Neural progenitor cell (in vitro differentiated cells): ENCODE measurements around the gene SOWAHD.

Experiments
- EZH2 ChIP-seq: fragments of 200-600 bp; sonication (generic); IDR thresholded peaks from 2 replicates; pipeline ENCODE4 v1.6.1; 2017; ENCODE audit warnings: antibody characterized with exemption, mild to moderate bottlenecking, moderate library complexity
- TF ChIP-seq, protein P1 (sequence below): fragments of 200-600 bp; sonication (generic); IDR thresholded peaks from 2 replicates; pipeline ENCODE4 v1.5.1; 2017; ENCODE audit warnings: antibody characterized with exemption, mild to moderate bottlenecking

DNA sequence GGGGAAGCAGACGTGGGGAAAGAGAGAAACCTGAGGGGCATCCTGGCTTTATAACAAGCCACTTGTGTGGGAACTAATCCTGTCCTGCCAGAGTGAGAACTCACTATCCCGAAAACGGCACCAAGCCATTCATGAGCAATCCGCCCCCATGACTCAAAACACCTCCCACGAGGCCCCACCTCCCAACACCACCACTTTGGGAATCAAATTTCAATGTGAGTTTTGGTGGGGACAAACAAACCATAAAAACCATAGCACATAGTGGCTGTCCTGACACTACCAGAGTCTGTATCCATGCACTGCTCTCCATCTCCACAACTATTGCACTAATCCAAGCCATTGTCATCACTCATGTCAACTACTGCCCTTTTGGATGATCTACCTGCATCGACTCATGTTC is 36.9 kb upstream of the SOWAHD start:
- TF ChIP-seq, protein P1, sequence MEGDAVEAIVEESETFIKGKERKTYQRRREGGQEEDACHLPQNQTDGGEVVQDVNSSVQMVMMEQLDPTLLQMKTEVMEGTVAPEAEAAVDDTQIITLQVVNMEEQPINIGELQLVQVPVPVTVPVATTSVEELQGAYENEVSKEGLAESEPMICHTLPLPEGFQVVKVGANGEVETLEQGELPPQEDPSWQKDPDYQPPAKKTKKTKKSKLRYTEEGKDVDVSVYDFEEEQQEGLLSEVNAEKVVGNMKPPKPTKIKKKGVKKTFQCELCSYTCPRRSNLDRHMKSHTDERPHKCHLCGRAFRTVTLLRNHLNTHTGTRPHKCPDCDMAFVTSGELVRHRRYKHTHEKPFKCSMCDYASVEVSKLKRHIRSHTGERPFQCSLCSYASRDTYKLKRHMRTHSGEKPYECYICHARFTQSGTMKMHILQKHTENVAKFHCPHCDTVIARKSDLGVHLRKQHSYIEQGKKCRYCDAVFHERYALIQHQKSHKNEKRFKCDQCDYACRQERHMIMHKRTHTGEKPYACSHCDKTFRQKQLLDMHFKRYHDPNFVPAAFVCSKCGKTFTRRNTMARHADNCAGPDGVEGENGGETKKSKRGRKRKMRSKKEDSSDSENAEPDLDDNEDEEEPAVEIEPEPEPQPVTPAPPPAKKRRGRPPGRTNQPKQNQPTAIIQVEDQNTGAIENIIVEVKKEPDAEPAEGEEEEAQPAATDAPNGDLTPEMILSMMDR, result no peak
- TF ChIP-seq EZH2, result no peak
